Measurements from ENCODE around the gene RASEF.
"Not testable (repeated sequence)": the region's sequence is repeated elsewhere in the genome, so short reads cannot be mapped to it uniquely, and the experiment has no call there.

RASEF gene

GRCh38 chr9:83062651-83063527, at the start of gene RASEF:
Gene RASEF (minus strand): TSS chr9:83063142. CDS start chr9:83062867, 275 bp downstream.
- no peak for DNase-seq (ENCODE audit: low read depth)

- no peak for DNase-seq (ENCODE audit: low read depth)
Measured at GRCh38 chr9:83111169-83111568, 48.2 kb upstream of the RASEF start.

GRCh38 chr9:83109296-83109695, 46.4 kb upstream of the RASEF start:
- no peak for DNase-seq (ENCODE audit: low read depth)

- DNase-seq (ENCODE audit: low read depth): no peak
Measured at GRCh38 chr9:83108208-83108607, 45.3 kb upstream of the RASEF start.

- no peak for DNase-seq (ENCODE audit: low read depth)
Measured at GRCh38 chr9:83106772-83107171, 43.8 kb upstream of the RASEF start.

- DNase-seq (ENCODE audit: low read depth): no peak
Measured at GRCh38 chr9:83106263-83106662, 43.3 kb upstream of the RASEF start.

- DNase-seq (ENCODE audit: low read depth): no peak
Measured at GRCh38 chr9:83097633-83098032, 34.7 kb upstream of the RASEF start.

- not testable (repeated sequence) for DNase-seq (ENCODE audit: low read depth)
Measured at GRCh38 chr9:83093311-83093710, 30.4 kb upstream of the RASEF start.

- no peak for DNase-seq (ENCODE audit: low read depth)
Measured at GRCh38 chr9:83081846-83082245, 18.9 kb upstream of the RASEF start.

GRCh38 chr9:83081010-83081409, 18.1 kb upstream of the RASEF start:
- no peak for DNase-seq (ENCODE audit: low read depth)

- DNase-seq (ENCODE audit: low read depth): not testable (repeated sequence)
Measured at GRCh38 chr9:83075932-83076331, 13.0 kb upstream of the RASEF start.

GRCh38 chr9:83072498-83072897, 9.6 kb upstream of the RASEF start:
- not testable (repeated sequence) for DNase-seq (ENCODE audit: low read depth)

- no peak for DNase-seq (ENCODE audit: low read depth)
Measured at GRCh38 chr9:83071626-83072025, 8.7 kb upstream of the RASEF start.

GRCh38 chr9:83070261-83070660, 7.3 kb upstream of the RASEF start:
- DNase-seq (ENCODE audit: low read depth): no peak

GRCh38 chr9:83069651-83070050, 6.7 kb upstream of the RASEF start:
- no peak for DNase-seq (ENCODE audit: low read depth)

- no peak for DNase-seq (ENCODE audit: low read depth)
Measured at GRCh38 chr9:83068414-83068813, 5.5 kb upstream of the RASEF start.

GRCh38 chr9:83067579-83067978, 4.6 kb upstream of the RASEF start:
- no peak for DNase-seq (ENCODE audit: low read depth)

GRCh38 chr9:83066771-83067170, 3.8 kb upstream of the RASEF start:
- no peak for DNase-seq (ENCODE audit: low read depth)

- no peak for DNase-seq (ENCODE audit: low read depth)
Measured at GRCh38 chr9:83065233-83065632, 2.3 kb upstream of the RASEF start.

GRCh38 chr9:83061990-83062650, 822 bp downstream of the RASEF start:
- DNase-seq (ENCODE audit: low read depth): no peak

GRCh38 chr9:83061036-83061435, 1.9 kb downstream of the RASEF start:
- no peak for DNase-seq (ENCODE audit: low read depth)

GRCh38 chr9:83060556-83060955, 2.4 kb downstream of the RASEF start:
- DNase-seq (ENCODE audit: low read depth): no peak

- no peak for DNase-seq (ENCODE audit: low read depth)
Measured at GRCh38 chr9:83059417-83059816, 3.5 kb downstream of the RASEF start.
